Activated CD8-positive, alpha-beta memory T cell treated with anti-CD3 and anti-CD28 coated beads, Interleukin-2, amount 50 U/mL, for 24 hours (primary cell): Measurements from ENCODE around the gene HEXB.
A peak's percentile ranks its signal among the peaks of the same experiment; 100 is the strongest.
"Not testable (repeated sequence)": the region's sequence is repeated elsewhere in the genome, so short reads cannot be mapped to it uniquely, and the experiment has no call there.

Experiments
- DNase-seq: peaks from one replicate; pipeline ENCODE4 v3.0.0-alpha.2; 2020; ENCODE audit errors: extremely low read depth

The HEXB gene

DNA sequence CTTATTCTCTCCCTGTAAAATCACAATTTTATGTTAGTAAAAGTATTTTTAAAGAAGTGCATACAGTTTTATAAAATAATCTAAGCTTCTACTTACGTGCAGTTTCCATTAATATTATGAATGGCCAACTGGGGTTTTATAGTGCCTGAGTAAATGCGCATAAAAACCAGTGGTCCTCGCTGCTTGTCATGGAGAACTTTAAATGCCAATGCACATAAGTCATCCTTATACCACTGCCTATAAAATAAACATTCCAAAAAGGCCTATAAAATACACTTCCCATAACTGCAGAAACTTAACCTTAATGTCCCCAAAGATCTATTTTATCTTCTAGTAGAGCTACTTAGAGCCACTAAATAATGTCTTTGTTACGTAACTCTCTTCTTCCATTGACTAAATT lies 53.4 kb downstream of the HEXB start:
- DNase-seq = no peak

GRCh38 chr5:74748742-74749141 lies 63.7 kb downstream of the HEXB start:
- DNase-seq = not testable (repeated sequence)

- no peak for DNase-seq
Measured at GRCh38 chr5:74761241-74761640, 76.2 kb downstream of the HEXB start.

GRCh38 chr5:74762599-74762998 lies 77.6 kb downstream of the HEXB start:
- peak; percentile 9 for DNase-seq

GRCh38 chr5:74763504-74763903 lies 78.5 kb downstream of the HEXB start:
- no peak for DNase-seq

DNA sequence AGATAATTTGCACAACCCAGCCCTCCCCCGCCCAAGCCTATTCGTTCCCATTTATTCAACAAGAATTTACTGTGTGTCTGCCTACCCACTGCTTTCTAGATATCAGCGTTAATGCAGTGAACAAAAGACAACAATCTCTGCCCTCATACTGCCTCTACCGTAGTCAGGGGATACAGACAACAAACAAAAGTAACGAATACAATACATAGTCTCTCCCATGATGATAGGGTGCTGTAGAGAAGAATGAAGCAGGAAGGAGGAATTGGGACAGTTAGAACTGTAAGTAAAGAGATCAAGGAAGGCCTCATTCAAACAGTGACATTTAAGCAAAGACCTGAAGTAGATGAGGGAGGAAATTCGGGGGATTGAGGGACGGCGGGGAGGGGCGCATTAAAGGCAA lies 80.2 kb downstream of the HEXB start:
- DNase-seq = no peak

- no peak for DNase-seq
Measured at GRCh38 chr5:74765929-74766328, 80.9 kb downstream of the HEXB start.

- DNase-seq = no peak
Measured at GRCh38 chr5:74766418-74766848, 81.4 kb downstream of the HEXB start.

DNA sequence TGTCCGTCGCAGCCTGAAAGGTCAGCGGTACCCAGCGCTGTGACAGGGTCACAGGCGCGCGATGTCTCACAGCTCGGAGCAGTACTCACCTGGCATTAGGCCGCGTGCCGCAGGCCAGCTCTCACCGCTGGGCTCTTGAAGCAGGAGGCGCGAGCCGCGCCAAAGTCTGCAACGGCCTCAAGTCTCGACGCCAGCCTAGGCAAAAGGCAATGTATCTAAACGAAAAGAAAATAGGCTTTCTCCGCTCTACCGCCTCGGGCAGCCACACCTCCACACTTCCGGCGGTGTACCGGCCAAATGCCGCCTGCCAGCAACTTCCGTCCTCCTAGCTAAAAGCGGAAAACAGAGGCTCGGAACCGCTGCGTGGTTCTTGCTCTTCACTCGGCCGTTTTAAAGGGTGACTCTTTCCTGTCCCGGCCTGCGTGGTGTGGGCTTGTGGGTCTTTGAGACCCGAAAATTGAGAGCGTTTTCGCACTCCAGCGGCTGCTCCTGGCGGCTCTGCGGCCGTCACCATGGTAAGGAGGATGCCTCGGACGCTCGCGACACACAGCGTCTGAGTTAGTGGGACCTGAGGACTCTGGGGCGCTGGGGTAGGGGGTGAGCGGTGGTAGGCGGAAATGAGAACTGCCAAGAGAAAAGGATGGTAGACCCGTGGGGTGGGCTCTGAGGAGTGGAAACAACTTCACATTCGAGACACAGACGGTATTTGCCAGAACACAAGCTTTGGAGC lies 82.0 kb downstream of the HEXB start, which contains the start of the genes GFM2 and NSA2:
GFM2 (minus strand) TSS at position 269 of the 730 bp plus-strand sequence. CDS start 3,375 bp downstream, outside the sequence.
NSA2 (plus strand) TSS at position 401 of the 730 bp plus-strand sequence; CDS start at position 513, 112 bp downstream.
- DNase-seq = peak; percentile 88

GRCh38 chr5:74767579-74767913 lies 82.5 kb downstream of the HEXB start:
- no peak for DNase-seq
